ENCODE results near the gene RTL3.
"Not testable (repeated sequence)": the region's sequence is repeated elsewhere in the genome, so short reads cannot be mapped to it uniquely, and the experiment has no call there.

Gene RTL3, protein sequence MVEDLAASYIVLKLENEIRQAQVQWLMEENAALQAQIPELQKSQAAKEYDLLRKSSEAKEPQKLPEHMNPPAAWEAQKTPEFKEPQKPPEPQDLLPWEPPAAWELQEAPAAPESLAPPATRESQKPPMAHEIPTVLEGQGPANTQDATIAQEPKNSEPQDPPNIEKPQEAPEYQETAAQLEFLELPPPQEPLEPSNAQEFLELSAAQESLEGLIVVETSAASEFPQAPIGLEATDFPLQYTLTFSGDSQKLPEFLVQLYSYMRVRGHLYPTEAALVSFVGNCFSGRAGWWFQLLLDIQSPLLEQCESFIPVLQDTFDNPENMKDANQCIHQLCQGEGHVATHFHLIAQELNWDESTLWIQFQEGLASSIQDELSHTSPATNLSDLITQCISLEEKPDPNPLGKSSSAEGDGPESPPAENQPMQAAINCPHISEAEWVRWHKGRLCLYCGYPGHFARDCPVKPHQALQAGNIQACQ

DNA sequence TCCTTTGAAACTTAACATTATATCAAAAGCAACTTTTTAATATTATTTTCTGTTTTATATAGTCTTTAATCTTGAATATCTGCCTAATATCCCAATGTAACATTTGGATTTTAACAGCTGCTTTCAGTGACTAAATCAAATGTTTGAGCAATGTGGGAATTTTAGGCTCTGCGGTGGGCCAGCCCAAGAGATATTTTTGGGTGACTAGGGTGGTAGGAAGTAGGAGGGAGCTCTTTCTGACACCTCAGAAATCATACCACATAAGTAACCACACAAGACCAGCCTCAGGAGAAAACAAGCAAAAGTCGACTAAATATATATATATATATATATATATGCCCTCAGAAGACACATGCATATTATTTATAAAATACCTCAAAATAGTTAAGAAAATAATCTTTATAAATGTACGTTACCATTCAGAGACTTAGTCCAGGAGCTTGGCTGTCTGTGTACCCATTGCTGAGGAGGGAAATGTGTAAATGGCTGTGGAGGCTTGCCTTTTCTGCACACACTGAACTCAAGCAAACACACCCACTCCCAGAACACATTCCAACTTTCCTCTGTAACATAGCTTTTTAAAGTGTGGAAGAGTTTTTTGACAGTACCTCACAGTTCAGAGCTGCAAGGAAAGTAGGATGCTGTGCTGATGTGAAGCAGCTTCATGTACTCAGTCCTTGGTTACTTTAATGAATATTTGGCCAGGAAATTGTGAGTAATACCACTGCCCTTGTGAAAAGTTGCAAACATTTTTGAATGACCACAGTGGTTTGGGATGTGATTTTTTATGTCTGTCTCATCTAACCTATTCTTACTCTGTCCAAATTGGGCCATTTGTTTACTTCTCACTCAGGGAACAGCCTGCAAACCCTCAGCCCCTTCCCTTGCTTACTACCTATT is at the start of gene RTL3:
RTL3 (minus strand) TSS at position 484 of the 900 bp plus-strand sequence. CDS start 908 bp downstream, outside the sequence.
- DNase-seq, result peak; percentile 7

DNA sequence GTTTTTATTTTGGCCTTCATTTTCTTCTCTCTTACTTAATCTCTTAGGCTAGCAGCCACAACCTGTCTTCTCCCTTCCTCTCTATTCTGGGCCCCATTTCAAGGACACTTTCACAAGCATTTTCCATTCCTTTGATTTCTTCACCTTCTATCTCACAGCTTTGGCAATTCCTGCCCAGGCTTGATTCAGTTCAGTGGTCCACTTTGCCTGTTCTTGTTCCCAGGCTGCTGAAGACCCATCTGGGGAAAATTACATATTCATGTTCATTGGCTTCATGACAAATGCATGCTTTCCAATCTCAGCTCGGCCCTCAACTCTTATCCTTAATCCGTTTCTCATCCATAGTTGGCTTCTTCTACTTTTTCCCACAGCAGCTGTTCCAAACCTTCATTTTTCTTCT is 49.7 kb upstream of the RTL3 start:
- no peak for DNase-seq

DNA sequence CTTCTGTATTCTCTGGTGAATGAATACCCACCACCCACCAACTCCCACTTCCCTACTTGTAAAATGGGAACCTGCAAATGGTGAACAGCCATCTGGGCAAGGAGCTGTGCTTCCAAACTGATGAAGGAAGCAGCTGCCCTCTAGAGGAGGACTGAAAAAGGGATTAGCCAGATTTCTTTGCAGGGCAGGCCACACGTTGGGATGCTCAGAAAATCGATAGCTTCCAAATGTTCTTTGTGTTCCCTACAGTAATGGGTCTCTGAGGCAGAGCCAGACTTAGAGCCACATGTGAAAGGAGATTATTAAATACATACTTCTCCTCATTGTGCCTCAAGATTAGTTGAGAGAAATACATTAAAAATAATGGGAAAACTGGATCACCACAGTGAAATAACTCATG is 49.1 kb upstream of the RTL3 start:
- DNase-seq, result peak; percentile 53

DNA sequence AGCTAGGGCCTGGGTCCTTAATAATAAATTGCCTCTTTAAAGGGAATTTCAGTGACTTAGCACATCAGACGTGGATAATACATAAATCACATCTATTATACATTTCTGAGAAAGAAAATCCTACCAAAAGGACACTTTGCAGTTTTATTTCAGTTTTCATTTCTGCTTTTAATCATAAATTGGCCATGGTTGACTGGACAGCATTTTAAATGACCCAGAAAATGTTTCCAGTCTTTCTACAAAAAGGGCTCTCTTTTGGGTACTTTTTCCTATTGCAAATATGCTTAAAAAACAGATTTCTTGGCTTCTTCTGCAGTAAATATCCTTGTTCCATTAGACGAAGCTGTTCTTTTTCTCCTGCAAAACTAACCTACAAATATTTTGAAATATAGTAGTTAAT is 46.9 kb upstream of the RTL3 start:
- DNase-seq, result no peak

DNA sequence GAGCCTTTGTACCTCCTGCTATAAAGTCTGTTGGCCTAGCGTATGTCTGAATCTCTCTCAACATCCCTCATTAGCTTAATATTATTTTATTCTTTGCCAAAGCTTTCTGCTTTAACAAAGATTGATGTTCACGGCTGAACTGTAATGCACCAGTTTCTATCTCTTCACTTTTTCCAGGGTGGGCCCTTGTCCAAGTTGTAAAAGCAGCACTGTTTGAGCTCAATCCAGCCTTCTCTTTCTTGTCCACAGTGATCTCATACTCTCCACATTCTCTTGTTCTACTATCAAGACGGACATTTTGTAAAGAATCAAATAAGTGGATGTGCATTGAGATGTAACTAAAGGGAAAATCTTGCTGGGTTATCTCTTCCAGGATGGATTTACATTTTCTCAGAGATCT is 34.4 kb upstream of the RTL3 start:
- no peak for DNase-seq

DNA sequence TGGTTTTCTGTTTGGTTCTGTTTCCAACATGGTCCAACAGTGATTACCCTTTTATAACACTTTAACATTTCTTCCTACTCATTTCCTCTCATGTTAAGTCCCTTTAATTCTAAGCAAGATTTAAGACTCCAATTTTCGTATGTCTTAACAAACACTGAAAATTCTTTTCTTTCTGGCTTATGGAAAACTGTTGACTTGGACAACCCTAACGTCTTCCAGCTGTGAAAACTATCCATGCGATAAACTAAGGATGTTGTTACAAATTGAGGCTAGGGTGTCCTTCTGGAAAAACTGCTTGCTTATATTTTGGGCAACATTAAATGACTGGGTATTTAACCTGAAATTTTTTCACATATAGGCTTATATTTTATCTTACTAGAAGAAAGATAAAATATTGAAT is 33.9 kb upstream of the RTL3 start:
- DNase-seq, result no peak

DNA sequence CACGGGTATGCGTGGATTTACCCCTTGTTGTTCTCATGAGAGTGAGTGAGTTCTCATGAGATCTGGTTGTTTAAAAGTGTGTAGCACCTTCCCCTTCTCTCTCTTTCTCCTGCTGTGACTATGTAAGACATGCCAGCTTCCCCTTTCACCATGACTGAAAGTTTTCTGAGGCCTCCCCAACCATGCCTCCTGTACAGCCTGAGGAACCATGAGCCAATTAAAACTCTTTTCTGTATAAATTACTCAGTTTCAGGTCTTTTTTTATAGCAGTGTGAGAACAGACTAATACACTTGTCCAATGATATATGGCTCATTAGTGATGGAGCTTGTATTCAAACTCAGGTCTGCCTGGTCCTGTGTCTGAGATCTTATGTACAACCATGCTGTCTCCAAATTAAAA is 28.5 kb upstream of the RTL3 start:
- peak; percentile 29 for DNase-seq

DNA sequence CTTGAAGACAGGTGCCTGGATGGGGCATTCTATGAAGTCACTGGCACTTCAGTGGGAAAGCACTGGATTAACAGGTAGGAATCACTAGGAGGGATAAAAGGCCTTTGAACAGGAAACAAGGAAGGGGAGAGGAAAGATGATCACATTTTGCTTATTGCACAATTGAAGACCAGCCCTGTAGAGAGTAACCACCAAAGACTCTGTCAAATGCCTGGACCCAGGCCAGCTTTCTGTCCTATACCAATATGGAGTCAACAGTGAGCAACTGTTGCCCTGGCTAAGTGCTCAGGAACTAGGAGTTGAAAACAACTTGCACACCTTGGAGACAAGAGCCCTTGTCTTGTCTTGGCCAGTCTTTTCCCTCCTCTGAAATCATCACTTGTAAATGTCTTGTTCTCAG is 14.1 kb upstream of the RTL3 start:
- peak; percentile 10 for DNase-seq

DNA sequence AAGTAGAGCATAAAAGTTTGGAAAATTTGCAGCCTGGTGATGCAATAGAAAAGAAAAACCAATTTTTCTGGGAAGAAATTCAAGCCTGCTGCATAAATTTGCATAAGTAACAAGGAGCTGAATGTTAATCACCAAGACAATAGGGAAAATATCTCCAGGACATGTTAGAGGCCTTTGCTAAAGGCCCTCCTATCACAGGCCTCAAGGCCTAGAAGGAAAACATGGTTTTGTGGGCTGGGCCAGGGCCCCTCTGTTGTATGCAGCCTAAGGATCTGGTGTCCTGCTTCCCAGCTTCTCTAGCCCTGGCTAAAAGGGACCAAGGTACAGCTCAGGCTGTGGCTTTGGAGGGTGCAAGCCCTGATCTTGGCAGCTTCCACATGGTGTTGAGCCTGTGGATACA is 6.2 kb upstream of the RTL3 start:
- no peak for DNase-seq

DNA sequence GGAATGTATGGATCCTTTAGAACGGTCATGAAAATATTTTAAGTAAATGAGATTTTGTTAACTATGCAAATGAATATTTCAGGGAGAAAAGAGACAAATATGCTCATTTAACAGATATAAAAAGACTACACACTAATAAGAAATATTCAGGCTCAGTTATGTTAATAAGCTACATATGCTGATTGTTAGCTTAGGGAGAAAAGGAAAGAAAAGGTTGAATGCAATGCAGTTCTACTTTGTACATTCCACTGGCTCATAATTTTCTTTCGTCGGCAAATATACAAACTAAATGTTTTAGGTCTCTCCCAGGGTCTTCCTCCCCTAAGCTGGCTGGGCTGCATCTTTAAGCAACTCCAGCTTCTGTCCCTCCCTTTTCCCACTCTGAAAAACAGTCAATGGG is 2.7 kb upstream of the RTL3 start:
- DNase-seq, result no peak

DNA sequence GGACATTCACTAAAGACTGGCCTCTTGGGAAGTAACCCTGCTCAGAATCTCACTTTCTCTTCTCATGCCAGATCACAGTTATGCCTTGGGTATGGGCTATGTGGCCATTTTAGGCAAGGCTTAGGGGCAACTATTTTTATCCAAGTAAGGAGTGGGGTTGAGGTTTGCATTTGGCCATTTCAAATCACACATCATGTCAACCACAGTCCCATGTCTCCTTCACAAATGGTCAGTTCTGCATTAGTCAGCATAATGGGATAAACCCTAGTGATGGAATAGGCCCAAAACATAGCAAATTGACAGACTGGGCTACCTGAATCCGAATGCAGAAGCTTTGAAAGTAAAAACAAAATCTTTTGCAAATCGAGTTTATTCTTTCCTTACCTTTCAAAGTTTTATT is 827 bp upstream of the RTL3 start:
- no peak for DNase-seq

DNA sequence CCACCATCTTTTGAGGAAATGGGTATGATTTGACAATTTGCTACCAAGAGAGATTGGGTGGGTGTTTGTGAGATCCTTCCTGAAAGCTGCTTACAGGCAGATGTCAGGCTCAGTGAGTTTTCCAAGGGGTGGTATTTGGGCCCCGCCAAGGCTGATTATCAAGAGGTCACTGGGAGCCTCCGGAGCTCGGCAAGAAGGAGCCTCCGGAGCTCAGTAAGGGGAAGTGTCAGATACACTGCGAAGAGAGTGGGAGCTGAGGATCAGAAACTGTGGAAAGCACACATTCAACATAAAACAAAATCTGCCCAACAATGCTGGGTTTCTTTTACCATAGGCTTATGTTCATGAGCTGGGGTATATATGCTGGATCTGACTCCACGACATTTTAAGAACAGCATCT is 714 bp downstream of the RTL3 start:
- peak; percentile 18 for DNase-seq

DNA sequence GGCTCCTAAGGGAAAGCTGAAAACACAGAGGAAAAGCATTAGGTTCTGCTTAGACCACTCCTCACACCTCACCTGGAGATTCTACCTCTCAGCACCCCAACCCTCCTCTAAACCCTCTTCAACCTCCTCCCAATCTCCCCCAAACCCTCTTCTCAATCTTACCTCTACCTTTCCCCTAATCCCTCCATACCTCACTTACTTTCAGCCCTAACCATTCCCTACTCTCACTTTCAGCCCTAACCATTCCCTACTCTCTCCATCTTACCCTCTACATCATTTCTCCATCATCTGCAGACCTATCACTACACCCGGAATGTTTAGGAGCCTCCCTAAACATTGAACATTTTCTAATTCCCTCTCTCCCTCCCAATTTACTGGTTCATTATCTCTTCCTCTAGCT is 3.5 kb downstream of the RTL3 start:
- no peak for DNase-seq

DNA sequence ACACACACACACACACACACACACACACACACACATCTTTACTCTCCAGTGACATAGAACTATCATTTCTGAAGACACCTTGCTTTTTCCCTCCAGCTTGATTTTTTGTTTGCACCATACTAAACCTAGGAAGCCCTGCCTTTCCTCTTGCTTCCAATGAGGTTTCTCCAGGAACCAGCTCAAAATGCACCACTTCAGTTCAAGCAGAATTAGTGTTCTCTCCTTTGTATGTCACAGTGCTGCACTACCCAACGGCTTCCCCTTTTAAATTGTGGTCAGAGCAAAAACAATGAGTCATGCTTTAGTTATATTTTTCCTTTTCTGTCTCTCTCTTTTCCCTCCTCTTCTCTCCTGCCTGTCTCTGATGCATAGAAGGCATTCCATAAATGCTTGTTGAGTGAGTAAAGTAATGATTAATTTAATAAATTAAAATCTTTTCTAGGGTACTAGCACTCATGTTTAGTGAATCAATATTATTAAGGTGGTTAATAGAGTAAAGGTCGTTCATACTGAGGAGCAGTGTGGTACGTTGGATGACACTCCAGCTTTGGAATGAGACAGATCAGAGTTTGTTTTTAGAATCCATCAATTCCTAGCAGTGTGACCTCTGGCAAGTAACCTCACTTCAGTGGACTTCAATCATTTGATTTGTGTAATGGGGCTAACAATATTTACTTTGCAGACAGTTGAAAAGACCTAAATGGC is 5.9 kb downstream of the RTL3 start:
- DNase-seq, result peak; percentile 85

DNA sequence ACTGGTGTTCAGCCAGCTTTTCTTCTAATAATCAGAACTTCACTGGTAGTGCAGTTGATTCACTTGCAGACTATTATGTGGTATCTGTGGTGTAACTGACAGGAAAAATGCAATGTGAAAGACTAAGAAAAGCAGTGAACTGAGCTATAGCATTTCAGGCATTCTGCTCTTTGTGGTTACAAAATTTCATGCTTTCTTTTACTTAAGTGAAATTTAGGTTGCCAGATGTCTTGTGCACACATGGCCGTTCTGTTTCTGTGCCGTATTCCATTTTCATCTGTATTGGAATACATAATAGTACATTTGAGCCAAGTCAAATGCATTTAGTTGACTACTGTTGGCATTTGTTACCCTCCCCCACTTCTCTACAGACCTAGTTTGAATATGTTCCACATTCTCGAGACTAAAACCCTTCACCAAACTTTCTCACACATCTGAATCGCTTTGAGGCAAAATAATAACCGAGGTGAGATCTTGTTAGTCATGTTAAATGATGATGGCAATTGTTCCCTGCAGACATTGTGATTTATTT is 8.2 kb downstream of the RTL3 start:
- peak; percentile 80 for DNase-seq

DNA sequence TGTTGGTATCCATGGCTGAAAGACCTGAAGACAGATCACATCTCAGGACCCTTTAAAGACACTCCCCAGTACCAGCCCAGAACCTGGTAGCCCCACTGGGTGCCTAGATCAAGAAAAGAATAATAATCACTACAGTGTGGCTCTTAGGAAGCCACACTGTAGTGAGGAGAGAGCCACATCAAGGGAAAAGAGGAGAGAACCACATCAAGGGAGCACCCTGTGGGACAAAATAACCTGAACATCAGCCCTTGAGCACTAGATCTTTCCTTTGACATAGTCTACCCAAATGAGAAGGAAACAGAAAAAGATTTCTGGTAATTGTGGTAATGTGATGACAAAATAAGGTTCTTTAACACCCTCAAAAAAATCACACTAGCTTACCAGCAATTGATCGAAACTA is 15.3 kb downstream of the RTL3 start:
- no peak for DNase-seq

DNA sequence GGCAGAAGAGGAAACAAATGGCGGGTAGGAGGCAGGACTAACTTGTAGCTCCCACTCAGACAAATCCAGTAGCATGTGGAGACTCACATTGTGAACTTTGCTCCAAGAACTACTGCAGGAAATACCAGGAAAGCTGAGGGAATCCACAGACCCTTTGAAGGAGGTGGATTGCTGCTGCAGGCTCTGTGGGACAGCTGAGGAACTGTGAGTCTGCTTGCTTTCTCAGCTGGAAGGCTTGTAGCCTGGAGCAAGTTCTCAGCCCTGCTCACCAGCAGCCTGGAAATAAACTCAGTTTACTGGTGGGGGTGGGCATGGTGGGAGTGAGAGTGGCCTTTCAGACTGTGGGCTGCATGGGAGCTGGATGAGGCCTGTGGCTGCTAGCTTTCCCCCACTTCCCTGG is 16.0 kb downstream of the RTL3 start:
- no peak for DNase-seq

DNA sequence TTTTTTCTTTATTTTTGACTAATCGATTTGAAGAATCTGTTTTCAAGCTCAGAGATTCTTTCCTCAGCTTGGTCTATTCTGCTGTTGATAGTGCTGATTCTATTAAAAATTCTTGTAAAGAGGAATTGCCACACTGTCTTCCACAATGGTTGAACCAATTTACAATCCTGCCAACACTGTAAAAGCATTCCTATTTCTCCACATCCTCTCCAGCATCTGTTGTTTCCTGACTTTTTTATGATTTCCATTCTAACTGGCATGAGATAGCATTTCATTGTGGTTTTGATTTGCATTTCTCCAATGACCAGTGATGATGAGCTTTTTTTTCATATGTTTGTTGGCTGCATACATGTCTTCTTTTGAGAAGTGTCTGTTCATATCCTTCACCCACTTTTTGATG is 23.0 kb downstream of the RTL3 start:
- DNase-seq, result not testable (repeated sequence)

DNA sequence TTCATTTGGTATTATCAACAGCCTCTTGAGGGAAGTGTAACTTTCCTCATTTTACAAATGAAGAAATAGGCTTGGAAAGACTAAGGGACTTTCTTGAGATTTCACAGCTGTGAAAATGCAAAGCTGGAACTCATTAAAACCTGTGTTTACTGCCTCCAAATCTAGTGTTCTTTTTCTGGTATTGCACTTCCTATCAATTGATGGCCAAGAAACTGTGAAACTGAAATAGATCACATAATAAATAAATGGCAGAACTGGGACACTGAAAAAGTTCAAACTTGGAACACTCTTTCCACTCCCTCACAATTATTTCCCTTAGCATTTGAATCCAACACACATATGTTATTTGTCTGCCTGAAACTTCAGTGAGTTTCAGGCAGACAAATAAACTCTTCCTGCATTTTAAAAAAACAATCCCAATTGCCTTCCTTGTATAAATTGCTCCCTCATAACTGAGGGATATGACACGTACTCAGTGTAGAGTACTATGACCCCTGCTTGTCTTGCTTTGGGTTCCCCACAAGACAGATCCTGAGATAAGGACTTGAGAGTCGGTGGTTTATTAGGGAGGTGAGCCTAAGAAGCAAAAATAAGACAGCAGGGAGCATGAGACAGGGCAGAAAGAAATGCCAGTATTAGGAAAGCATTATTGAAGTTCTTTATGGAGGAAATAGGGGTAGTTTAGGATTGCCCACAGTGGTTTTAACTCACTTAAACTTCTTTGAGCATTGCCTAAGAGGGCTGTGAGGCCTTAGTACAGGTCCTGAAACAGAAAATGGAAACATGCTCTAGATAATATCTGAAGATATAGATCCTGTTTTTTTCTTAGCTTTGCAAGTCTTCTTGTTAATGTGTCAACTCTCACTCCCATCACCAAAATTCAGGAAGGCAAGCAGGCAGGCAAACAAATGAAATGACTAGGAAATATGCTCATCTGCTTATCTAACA is 33.9 kb downstream of the RTL3 start:
- DNase-seq, result peak; percentile 41

DNA sequence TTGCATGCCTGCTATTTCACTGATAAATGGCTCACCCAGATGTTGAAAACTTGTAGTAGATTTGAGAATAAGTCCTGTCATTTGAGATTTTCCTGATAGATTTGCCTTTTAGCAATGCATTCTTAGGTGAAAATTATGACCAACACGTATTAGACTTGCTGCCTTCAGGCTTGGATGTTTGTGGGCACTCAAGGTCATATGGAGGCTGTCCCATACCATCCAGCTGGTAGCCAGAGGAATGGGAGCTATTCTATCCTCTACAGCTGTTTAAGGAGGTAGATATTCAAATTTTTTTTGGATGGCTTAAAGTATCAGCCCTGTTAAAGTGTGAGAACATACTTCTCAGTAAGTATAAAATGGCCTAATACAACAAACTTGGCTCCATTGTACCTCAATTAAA is 34.7 kb downstream of the RTL3 start:
- no peak for DNase-seq

DNA sequence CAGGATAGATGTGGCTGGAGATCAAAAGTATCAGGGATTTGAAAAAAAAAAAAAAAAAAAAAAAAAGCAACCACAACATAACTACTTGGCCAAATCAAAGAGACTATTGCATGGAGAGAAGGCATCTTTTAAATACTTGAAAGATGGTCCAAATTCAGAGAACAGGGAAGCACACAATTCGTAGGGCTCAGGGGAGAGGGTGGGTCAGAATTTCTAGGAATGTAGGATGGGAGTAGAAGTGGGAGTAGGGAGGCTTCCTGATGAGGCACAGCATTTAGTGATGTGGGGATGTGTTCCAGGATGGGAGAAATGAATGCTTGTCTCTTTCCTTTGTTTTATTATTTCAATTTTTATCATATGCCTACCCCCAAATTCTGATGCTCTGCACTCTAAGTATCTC is 36.3 kb downstream of the RTL3 start:
- no peak for DNase-seq

DNA sequence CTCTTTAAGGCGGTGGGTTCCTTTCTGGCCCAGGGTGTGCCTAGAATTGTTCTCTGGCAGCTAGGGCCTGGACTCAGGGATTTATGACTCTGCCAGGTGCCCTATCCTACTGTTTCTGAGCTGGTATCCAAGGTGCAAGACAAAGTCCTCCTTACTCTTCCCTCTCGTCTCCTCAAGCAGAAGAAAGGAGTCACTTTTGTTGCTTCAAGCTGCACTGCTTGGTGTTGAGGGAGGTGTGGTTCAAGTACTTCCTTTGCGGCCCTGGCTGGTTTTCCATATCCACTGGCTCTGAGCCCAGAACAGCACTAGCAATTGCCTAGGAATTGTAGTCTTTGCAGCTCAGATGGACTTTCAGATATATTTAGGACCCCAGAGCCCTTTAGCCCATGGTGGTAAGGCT is 39.3 kb downstream of the RTL3 start:
- peak; percentile 4 for DNase-seq
